Liver (tissue), 9 donors: ENCODE measurements around the gene NUBP1. TPM values are rescaled to one million over a fixed set of nuclear protein-coding genes. Genes with fewer than 3 reads are reported as not detected.

Source experiments
- DNase-seq: peaks from one replicate; pipeline ENCODE4 v3.0.0-alpha.2; 2017; ENCODE audit warnings: low spot score
- H3K27ac ChIP-seq, 2 donors: one replicate each; pipeline ENCODE4 v1.7.0; 2013; ENCODE audit warnings: inconsistent platforms in 2 of 2, low read length in 2 of 2, control low read depth in 1 of 2, low read depth in 1 of 2, mild to moderate bottlenecking in 1 of 2
- H3K27me3 ChIP-seq, 4 donors: one replicate each; pipeline versions ENCODE4 v1.6.1 to v1.7.0; 2013; ENCODE audit warnings: low read length in 3 of 4, inconsistent platforms in 1 of 4, mild to moderate bottlenecking in 1 of 4, moderate library complexity in 1 of 4; ENCODE audit not compliant: control insufficient read depth in 4 of 4, insufficient read depth in 4 of 4
- H3K36me3 ChIP-seq, 4 donors: one replicate each; pipeline versions ENCODE4 v1.6.1 to v1.7.0; 2013; ENCODE audit warnings: low read length in 3 of 4, mild to moderate bottlenecking in 3 of 4, low read depth in 1 of 4, moderate library complexity in 1 of 4; ENCODE audit not compliant: control insufficient read depth in 4 of 4, insufficient read depth in 3 of 4
- H3K4me1 ChIP-seq, 4 donors: one replicate each; pipeline versions ENCODE4 v1.6.1 to v1.7.0; 2013; ENCODE audit warnings: low read length in 3 of 4, mild to moderate bottlenecking in 3 of 4, moderate library complexity in 1 of 4; ENCODE audit not compliant: control insufficient read depth in 4 of 4, insufficient read depth in 4 of 4
- H3K4me3 ChIP-seq, 3 donors: one replicate each; pipeline versions ENCODE4 v1.6.1 to v1.7.0; 2013; ENCODE audit warnings: low read length in 3 of 3, control low read depth in 1 of 3, low read depth in 1 of 3, mild to moderate bottlenecking in 1 of 3
- H3K9ac ChIP-seq, 2 donors: one replicate each; pipeline ENCODE4 v1.7.0; 2013; ENCODE audit warnings: low read length in 2 of 2, mild to moderate bottlenecking in 2 of 2, moderate library complexity in 2 of 2, control low read depth in 1 of 2, low read depth in 1 of 2
- H3K9me3 ChIP-seq, 4 donors: one replicate each; pipeline versions ENCODE4 v1.6.1 to v1.7.0; 2013; ENCODE audit warnings: low read length in 3 of 4; ENCODE audit not compliant: control insufficient read depth in 4 of 4
- ATF3 ChIP-seq: IDR thresholded peaks from 2 replicates; pipeline ENCODE4 v1.6.1; 2016; ENCODE audit warnings: antibody characterized with exemption
- CTCF ChIP-seq: fragments of 150-350 bp; IDR thresholded peaks from 2 replicates; pipeline ENCODE4 v1.5.1; 2017; ENCODE audit warnings: improper control_type of control experiment, low read depth, low read length; ENCODE audit not compliant: missing input control
- EGR1 ChIP-seq, 2 donors: IDR thresholded peaks; 2 replicates each; pipeline ENCODE4 v1.6.1; 2016 to 2018; ENCODE audit warnings: antibody characterized with exemption in 2 of 2, low read depth in 2 of 2
- FOXA1 ChIP-seq: IDR thresholded peaks from 2 replicates; pipeline ENCODE4 v1.6.1; 2016; ENCODE audit warnings: antibody characterized with exemption
- FOXA2 ChIP-seq: IDR thresholded peaks from 2 replicates; pipeline ENCODE4 v1.6.1; 2016; ENCODE audit warnings: antibody characterized with exemption
- GABPA ChIP-seq, 2 donors: IDR thresholded peaks in 1 of 2; conservative IDR thresholded peaks in 1 of 2; 2 replicates each; pipeline ENCODE4 v1.6.1; 2016; ENCODE audit warnings: antibody characterized with exemption in 2 of 2, mild to moderate bottlenecking in 1 of 2, moderate library complexity in 1 of 2
- HNF4A ChIP-seq, 2 donors: conservative IDR thresholded peaks; 2 replicates each; pipeline ENCODE4 v1.6.1; 2016; ENCODE audit warnings: antibody characterized with exemption in 2 of 2, mild to moderate bottlenecking in 2 of 2
- HNF4G ChIP-seq: IDR thresholded peaks from 2 replicates; pipeline ENCODE4 v1.6.1; 2016; ENCODE audit warnings: antibody characterized with exemption
- JUND ChIP-seq, 2 donors: IDR thresholded peaks; 2 replicates each; pipeline ENCODE4 v1.6.1; 2016; ENCODE audit warnings: antibody characterized with exemption in 2 of 2
- NR2F2 ChIP-seq: IDR thresholded peaks from 2 replicates; pipeline ENCODE4 v1.6.1; 2016; ENCODE audit warnings: antibody characterized with exemption
- RAD21 ChIP-seq, 2 donors: IDR thresholded peaks; 2 replicates each; pipeline ENCODE4 v1.6.1; 2016; ENCODE audit warnings: antibody characterized with exemption in 2 of 2, mild to moderate bottlenecking in 2 of 2
- REST ChIP-seq: IDR thresholded peaks from 2 replicates; pipeline ENCODE4 v1.6.1; 2016; ENCODE audit warnings: antibody characterized with exemption, mild to moderate bottlenecking
- RXRA ChIP-seq, 2 donors: IDR thresholded peaks; 2 replicates each; pipeline ENCODE4 v1.6.1; 2017 to 2018; ENCODE audit warnings: antibody characterized with exemption in 2 of 2, mild to moderate bottlenecking in 1 of 2
- SP1 ChIP-seq: IDR thresholded peaks from 2 replicates; pipeline ENCODE4 v1.6.1; 2018; ENCODE audit warnings: antibody characterized with exemption, mild to moderate bottlenecking
- TAF1 ChIP-seq: conservative IDR thresholded peaks from 2 replicates; pipeline ENCODE4 v1.6.1; 2016; ENCODE audit warnings: antibody characterized with exemption, mild to moderate bottlenecking
- YY1 ChIP-seq: IDR thresholded peaks from 2 replicates; pipeline ENCODE4 v1.6.1; 2016; ENCODE audit warnings: antibody characterized with exemption, mild to moderate bottlenecking
- WGBS: extraction: QIAGEN DNeasy Blood & Tissue Kit; methylation state at CpG from one replicate; pipeline ENCODE4 v1.1.7; 2013; 5-methylcytosine and 5-hydroxymethylcytosine counted together
- polyA plus RNA-seq, 2 donors: library from polyadenylated mRNA; stranded (reverse) in 1 of 2; unstranded in 1 of 2; fragments of 200-250 nt in 1 of 2; fragments of >200 nt in 1 of 2; fragmentation: Nextera tagmentation in 1 of 2; extraction: Ambion mirVana in 1 of 2; gene quantifications; one replicate each; pipeline versions ENCODE4 v1.2.1 to v1.2.3, GENCODE V29; 2013 to 2015
- total RNA-seq, 2 donors: library from RNA; depleted of rRNA; stranded (reverse); fragments of >200 nt; gene quantifications; one replicate each; pipeline ENCODE4 v1.2.3, GENCODE V29; 2014
- TF ChIP-seq, protein P1 (sequence below): IDR thresholded peaks from 2 replicates; pipeline ENCODE4 v1.6.1; 2016; ENCODE audit warnings: antibody characterized with exemption
- TF ChIP-seq, protein P2 (sequence below): IDR thresholded peaks from 2 replicates; pipeline ENCODE4 v1.6.1; 2016; ENCODE audit warnings: antibody characterized with exemption
- donor health status: healthy.
- donor health status: healthy.
- donor health status: healthy.
- donor health status: healthy.
- donor health status: healthy.

NUBP1 gene
- total and polyA plus RNA-seq, 4 donors: 16.6 to 22.5 (median 20.3) TPM

- H3K9ac ChIP-seq: no peak overlapping the region
- 83% methylated on average over 9 of the region's 9 CpGs for WGBS
- DNase-seq: no peak
- no peaks in the 10 kb centered on the region for H3K9me3 ChIP-seq
- no peak overlapping the region for H3K4me3 ChIP-seq
- H3K27ac ChIP-seq: no peak overlapping the region
- H3K4me1 ChIP-seq: no peaks in the 10 kb centered on the region
- H3K36me3 ChIP-seq: no peaks in the 10 kb centered on the region
- no peak for TF ChIP-seq SP1
- TF ChIP-seq HNF4A (conservative IDR thresholded peaks at IDR 0.05): no peak
- TF ChIP-seq FOXA2: no peak
- TF ChIP-seq RAD21 (IDR thresholded peaks at IDR 0.05): no peak
- TF ChIP-seq HNF4G: no peak
- TF ChIP-seq EGR1 (IDR thresholded peaks at IDR 0.05; ENCODE audit: low read depth in 2 of 2): no peak
- no peak for TF ChIP-seq FOXA1
- no peak for TF ChIP-seq REST
- no peak for TF ChIP-seq GABPA (IDR thresholded peaks at IDR 0.05 in 1 of 2, conservative IDR thresholded peaks at IDR 0.05 in 1 of 2)
- TF ChIP-seq TAF1: no peak
- no peak for TF ChIP-seq YY1
- TF ChIP-seq, protein P1, sequence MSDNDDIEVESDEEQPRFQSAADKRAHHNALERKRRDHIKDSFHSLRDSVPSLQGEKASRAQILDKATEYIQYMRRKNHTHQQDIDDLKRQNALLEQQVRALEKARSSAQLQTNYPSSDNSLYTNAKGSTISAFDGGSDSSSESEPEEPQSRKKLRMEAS: no peak
- no peak for TF ChIP-seq JUND (IDR thresholded peaks at IDR 0.05)
- TF ChIP-seq, protein P2, sequence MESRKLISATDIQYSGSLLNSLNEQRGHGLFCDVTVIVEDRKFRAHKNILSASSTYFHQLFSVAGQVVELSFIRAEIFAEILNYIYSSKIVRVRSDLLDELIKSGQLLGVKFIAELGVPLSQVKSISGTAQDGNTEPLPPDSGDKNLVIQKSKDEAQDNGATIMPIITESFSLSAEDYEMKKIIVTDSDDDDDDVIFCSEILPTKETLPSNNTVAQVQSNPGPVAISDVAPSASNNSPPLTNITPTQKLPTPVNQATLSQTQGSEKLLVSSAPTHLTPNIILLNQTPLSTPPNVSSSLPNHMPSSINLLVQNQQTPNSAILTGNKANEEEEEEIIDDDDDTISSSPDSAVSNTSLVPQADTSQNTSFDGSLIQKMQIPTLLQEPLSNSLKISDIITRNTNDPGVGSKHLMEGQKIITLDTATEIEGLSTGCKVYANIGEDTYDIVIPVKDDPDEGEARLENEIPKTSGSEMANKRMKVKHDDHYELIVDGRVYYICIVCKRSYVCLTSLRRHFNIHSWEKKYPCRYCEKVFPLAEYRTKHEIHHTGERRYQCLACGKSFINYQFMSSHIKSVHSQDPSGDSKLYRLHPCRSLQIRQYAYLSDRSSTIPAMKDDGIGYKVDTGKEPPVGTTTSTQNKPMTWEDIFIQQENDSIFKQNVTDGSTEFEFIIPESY: no peak
- H3K27me3 ChIP-seq: no peaks in the 10 kb centered on the region
Observed at GRCh38 chr16:10805334-10805733, 61.7 kb downstream of the NUBP1 start.

- no peaks in the 10 kb centered on the region for H3K36me3 ChIP-seq
- 83% methylated on average over 6 of the region's 6 CpGs for WGBS
- TF ChIP-seq TAF1: no peak
- TF ChIP-seq JUND (IDR thresholded peaks at IDR 0.05): no peak
- no peak for TF ChIP-seq RXRA (IDR thresholded peaks at IDR 0.05)
- no peak for TF ChIP-seq FOXA1
- no peak for TF ChIP-seq RAD21 (IDR thresholded peaks at IDR 0.05)
- TF ChIP-seq ATF3: no peak
- TF ChIP-seq, protein P1: no peak
- no peak for TF ChIP-seq FOXA2
- no peak for TF ChIP-seq YY1
- TF ChIP-seq, protein P2: no peak
- TF ChIP-seq EGR1 (IDR thresholded peaks at IDR 0.05; ENCODE audit: low read depth in 2 of 2): no peak
- no peak for TF ChIP-seq SP1
- TF ChIP-seq CTCF: no peak
- TF ChIP-seq REST: no peak
- TF ChIP-seq HNF4A (conservative IDR thresholded peaks at IDR 0.05): no peak
- TF ChIP-seq NR2F2: no peak
- no peak for TF ChIP-seq GABPA (IDR thresholded peaks at IDR 0.05 in 1 of 2, conservative IDR thresholded peaks at IDR 0.05 in 1 of 2)
Observed at GRCh38 chr16:10806698-10807097, 63.1 kb downstream of the NUBP1 start.

More at GRCh38 chr16:10806698-10807097, 63.1 kb downstream of the NUBP1 start:
- H3K4me3 ChIP-seq: no peak overlapping the region
- H3K27me3 ChIP-seq: no peaks in the 10 kb centered on the region
- no peaks in the 10 kb centered on the region for H3K9me3 ChIP-seq
- DNase-seq: no peak
- no peak overlapping the region for H3K9ac ChIP-seq
- H3K4me1 ChIP-seq: no peaks in the 10 kb centered on the region
- no peak overlapping the region for H3K27ac ChIP-seq
